PC-9 (cell line): ENCODE data around the gene NOS1AP.

Experiments used
- CTCF ChIP-seq: fragments of 200-600 bp; sonication (generic); conservative IDR thresholded peaks from 2 replicates; pipeline ENCODE4 v1.6.1; 2017; ENCODE audit warnings: mixed run types, antibody characterized with exemption, mild to moderate bottlenecking, moderate library complexity
- EZH2 ChIP-seq: fragments of 200-600 bp; sonication (generic); IDR thresholded peaks from 2 replicates; pipeline ENCODE4 v1.8.0; 2017; ENCODE audit warnings: antibody characterized with exemption, low read depth

GRCh38 chr1:162204129-162204822 lies 134.8 kb downstream of the NOS1AP start:
- TF ChIP-seq EZH2, result no peak
- TF ChIP-seq CTCF, result no peak
